HepG2 (cell line): ENCODE data around the gene CTNND2. TPM values are rescaled to one million over a fixed set of nuclear protein-coding genes. Genes with fewer than 3 reads are reported as not detected.
A peak's percentile ranks its signal among the peaks of the same experiment; 100 is the strongest.

ENCODE experiments used
- ATAC-seq: fragments of 200-7000 bp; cut with Tn5 transposase; 3 replicates; pipeline ENCODE4 v1.9.1; 2020; ENCODE audit warnings: mild to moderate bottlenecking, moderate library complexity
- BruUV-seq: library from RNA; stranded (reverse); fragments of 400-500 nt; replicated peaks from 2 replicates; lab custom pipeline; 2021; lab: Mats Ljungman, UMichigan
- CTCF ChIA-PET: fragments of 300-600 bp; formaldehyde crosslinking; extraction: SDS; loops from one replicate; lab custom pipeline; 2021; ENCODE audit warnings: low total read pairs, inconsistent platforms, low intra/inter-chr PET ratio; lab: Yijun Ruan, JAX
- POLR2A ChIA-PET: fragments of 350-600 bp; sonication (Branson Sonifier 250); formaldehyde crosslinking; loops from one replicate; lab custom pipeline; 2020; ENCODE audit warnings: antibody characterized with exemption, inconsistent platforms; lab: Yijun Ruan, JAX
- DNase-seq: peaks from one replicate; pipeline ENCODE4 v3.0.0-alpha.2; 2015; ENCODE audit warnings: low spot score
- FAIRE-seq: peaks from 3 replicates; lab custom pipeline; 2011; peaks lifted over from hg19 to GRCh38; lab: Jason Lieb, UNC
- H2AFZ ChIP-seq: one replicate; pipeline ENCODE4 v1.6.1; 2011; ENCODE audit warnings: low read length, inconsistent platforms
- H3K27ac ChIP-seq: fragments of 300-600 bp; 3 replicates; pipeline ENCODE4 v1.8.0; 2011; ENCODE audit warnings: mixed run types, mild to moderate bottlenecking, mixed read lengths, low read length, inconsistent platforms; ENCODE audit not compliant: insufficient read depth; ENCODE audit errors: extremely low read length
- H3K27me3 ChIP-seq, 2 experiments: fragments of 200-600 bp in 1 of 2; 2 replicates in 1 of 2; 3 replicates in 1 of 2; pipeline versions ENCODE4 v1.6.0 to v1.8.0; 2011; ENCODE audit warnings: low read length in 2 of 2, mild to moderate bottlenecking in 2 of 2, moderate library complexity in 2 of 2, inconsistent platforms in 1 of 2; ENCODE audit not compliant: insufficient read depth in 2 of 2, control insufficient read depth in 1 of 2
- H3K36me3 ChIP-seq, 2 experiments: fragments of 200-600 bp in 1 of 2; replicated peaks in 1 of 2; 2 replicates in 1 of 2; 3 replicates in 1 of 2; pipeline versions ENCODE4 v1.5.1 to v1.8.0; 2011; ENCODE audit warnings: low read length in 2 of 2, inconsistent platforms in 1 of 2; ENCODE audit not compliant: insufficient read depth in 2 of 2, control insufficient read depth in 1 of 2
- H3K4me1 ChIP-seq: 2 replicates; pipeline ENCODE4 v1.5.1; 2012; ENCODE audit warnings: low read length, inconsistent platforms; ENCODE audit not compliant: insufficient read depth
- H3K4me2 ChIP-seq: 2 replicates; pipeline ENCODE4 v1.6.0; 2011; ENCODE audit warnings: low read depth, low read length, inconsistent platforms
- H3K4me3 ChIP-seq, 3 experiments: fragments of 200-600 bp in 1 of 3; sonication (generic), shearing (Covaris generic) in 1 of 3; replicated peaks in 1 of 3; 2 replicates each; pipeline ENCODE4 v1.5.1; 2011 to 2016; ENCODE audit warnings: low read length in 3 of 3, inconsistent platforms in 2 of 3, low read depth in 2 of 3, mild to moderate bottlenecking in 2 of 3, control low read depth in 1 of 3, mixed read lengths in 1 of 3; ENCODE audit not compliant: insufficient read depth in 1 of 3
- H3K79me2 ChIP-seq: one replicate; pipeline ENCODE4 v1.6.1; 2011; ENCODE audit warnings: low read length, inconsistent platforms; ENCODE audit not compliant: insufficient read depth
- H3K9ac ChIP-seq: 2 replicates; pipeline ENCODE4 v1.6.0; 2011; ENCODE audit warnings: mild to moderate bottlenecking, low read depth, low read length, inconsistent platforms; ENCODE audit not compliant: insufficient read depth
- H3K9me3 ChIP-seq: 2 replicates; pipeline ENCODE4 v1.5.1; 2012; ENCODE audit warnings: mild to moderate bottlenecking, low read length
- H4K20me1 ChIP-seq: 2 replicates; pipeline ENCODE4 v1.6.0; 2011; ENCODE audit warnings: inconsistent platforms, mild to moderate bottlenecking, low read length, moderate library complexity; ENCODE audit not compliant: insufficient read depth
- GLI4 ChIP-seq: sonication (generic); formaldehyde crosslinking; IDR thresholded peaks from 2 replicates; pipeline ENCODE4 v1.5.1; 2020; ENCODE audit warnings: missing genetic modification reagents, mild to moderate bottlenecking, moderate library complexity, borderline replicate concordance
- KLF15 ChIP-seq: sonication (generic); formaldehyde crosslinking; IDR thresholded peaks from 2 replicates; pipeline ENCODE4 v1.8.1; 2023; ENCODE audit warnings: borderline replicate concordance, mild to moderate bottlenecking, inconsistent platforms, missing genetic modification reagents, mixed read lengths
- POGK ChIP-seq: sonication (generic); formaldehyde crosslinking; conservative IDR thresholded peaks from 2 replicates; pipeline ENCODE4 v1.8.0; 2022; ENCODE audit warnings: mild to moderate bottlenecking, moderate library complexity, missing genetic modification reagents
- PRDM10 ChIP-seq: sonication (generic); formaldehyde crosslinking; IDR thresholded peaks from 2 replicates; pipeline ENCODE4 v1.4.0; 2020; ENCODE audit warnings: low read depth, missing genetic modification reagents
- ZHX2 ChIP-seq, 2 experiments: sonication (generic) in 1 of 2; formaldehyde crosslinking in 1 of 2; IDR thresholded peaks; 2 replicates each; pipeline versions ENCODE4 v1.6.1 to v1.9.0; 2014 to 2022; ENCODE audit warnings: antibody characterized with exemption in 1 of 2, borderline replicate concordance in 1 of 2, inconsistent platforms in 1 of 2, low read depth in 1 of 2, missing genetic modification reagents in 1 of 2
- ZNF451 ChIP-seq: sonication (generic); formaldehyde crosslinking; IDR thresholded peaks from 2 replicates; pipeline ENCODE4 v1.5.0; 2020; ENCODE audit warnings: mild to moderate bottlenecking, missing genetic modification reagents
- ZNF552 ChIP-seq: sonication (generic); formaldehyde crosslinking; IDR thresholded peaks from 2 replicates; pipeline ENCODE4 v1.9.0; 2022; ENCODE audit warnings: missing genetic modification reagents, mild to moderate bottlenecking, borderline replicate concordance
- ZNF563 ChIP-seq: sonication (generic); formaldehyde crosslinking; IDR thresholded peaks from 2 replicates; pipeline ENCODE4 v1.8.0; 2022; ENCODE audit warnings: mild to moderate bottlenecking, moderate library complexity, missing genetic modification reagents
- ZNF619 ChIP-seq: sonication (generic); formaldehyde crosslinking; IDR thresholded peaks from 2 replicates; pipeline ENCODE4 v1.4.0; 2020; ENCODE audit warnings: mild to moderate bottlenecking, missing genetic modification reagents
- ZNF737 ChIP-seq: sonication (generic); formaldehyde crosslinking; IDR thresholded peaks from 2 replicates; pipeline ENCODE4 v1.5.0; 2020; ENCODE audit warnings: missing genetic modification reagents, mild to moderate bottlenecking, borderline replicate concordance
- WGBS: methylation state at CpG from one replicate; pipeline ENCODE4 v1.1.6; 2017; ENCODE audit warnings: low lambda C conversion rate; 5-methylcytosine and 5-hydroxymethylcytosine counted together
- in situ Hi-C: cut with HindIII; loops from 2 replicates; pipeline ENCODE4 v1.10.0; 2017; ENCODE audit warnings: low pct_unique_long_range_greater_than_20kb; ENCODE audit not compliant: extremely low pct_ligation_motif_present
- intact Hi-C: fragments of 100-400 bp; cut with micrococcal nuclease; formaldehyde crosslinking; loops from one replicate; pipeline ENCODE4 v1.10.0; 2022; ENCODE audit not compliant: unreplicated experiment
- polyA plus RNA-seq, 8 experiments: library from polyadenylated mRNA; depleted of rRNA in 3 of 8; stranded (reverse) in 7 of 8; unstranded in 1 of 8; fragments of >200 nt; fragmentation: Illumina TruSeq in 4 of 8; extraction: Trizol in 4 of 8; gene quantifications; 2 replicates each; pipeline versions ENCODE4 v1.2.1 to v1.2.3, GENCODE V29; 2011 to 2016; ENCODE audit warnings: low read depth in 4 of 8, missing spikeins in 1 of 8, mixed read lengths in 1 of 8; ENCODE audit not compliant: insufficient read depth in 1 of 8
- total RNA-seq, 5 experiments: library from RNA; depleted of rRNA; stranded (reverse); fragments of >200 nt; fragmentation: Illumina TruSeq; extraction: Trizol; gene quantifications; 2 replicates each; pipeline ENCODE4 v1.2.3, GENCODE V29; 2016; ENCODE audit warnings: low read depth in 1 of 5

The CTNND2 gene
- total and polyA plus RNA-seq, 2 of the 13 experiments (the other 11 are each of a cell fraction or from before 2014, with no cell fraction given), result not detected

- Histone ChIP-seq H3K27me3 (no peaks in the 10 kb centered on the region), H3K79me2 (no peaks in the 10 kb centered on the region), H3K9me3 (peaks cover 7% of the 10 kb centered on the region), H3K4me2 (peak overlapping the region; percentile 58), H2AFZ (no peak overlapping the region), H3K27ac (peak overlapping the region; percentile 82), H3K9ac (peak overlapping the region; percentile 13; the same call in 1 of the 2 replicates), H3K36me3 (no peaks in the 10 kb centered on the region), H4K20me1 (no peaks in the 10 kb centered on the region), H3K4me1 (peaks cover 83% of the 10 kb centered on the region), H3K4me3 (no peak overlapping the region)
- no TSS peak for BruUV-seq
- DNase-seq, result peak; percentile 98
- ChIA-PET POLR2A (no interaction called here), CTCF (no interaction called here)
- intact Hi-C loops, result loop anchor here (5.0 kb wide), 1 partner anchor 39 kb away; no protein-coding TSS in a partner anchor
- ATAC-seq, result peak; percentile 99
- 0% methylated on average over 5 of the region's 5 CpGs for WGBS
- in situ Hi-C loops, result no loop called here
- peak; percentile 93 for FAIRE-seq
- TF ChIP-seq ZNF451 (CRISPR knock-in tag), result no peak
- no peak for TF ChIP-seq GLI4 (CRISPR knock-in tag)
- TF ChIP-seq KLF15 (CRISPR knock-in tag), result no peak
- TF ChIP-seq ZNF619 (CRISPR knock-in tag), result no peak
- TF ChIP-seq ZNF552 (CRISPR knock-in tag), result no peak
- 0 out of 2 replicates have a peak, but pooled peaks have one; percentile 34 for TF ChIP-seq PRDM10 (CRISPR knock-in tag)
- no peak for TF ChIP-seq POGK
- no peak for TF ChIP-seq ZHX2 (IDR thresholded peaks at IDR 0.05; ENCODE audit: low read depth)
- TF ChIP-seq ZHX2 (CRISPR knock-in tag; IDR thresholded peaks at IDR 0.05; ENCODE audit: borderline replicate concordance), result no peak
- no peak for TF ChIP-seq ZNF563 (CRISPR knock-in tag)
- no peak for TF ChIP-seq ZNF737 (CRISPR knock-in tag)
Observed at GRCh38 chr5:11596657-11597071, 307.6 kb downstream of the CTNND2 start.
